Adrenal gland (tissue), 5 donors: ENCODE measurements around the gene CUL4A.
"Not testable (repeated sequence)": the region's sequence is repeated elsewhere in the genome, so short reads cannot be mapped to it uniquely, and the experiment has no call there.

Source experiments
- POLR2A ChIP-seq, 2 donors: fragments of 450-650 bp; IDR thresholded peaks; one replicate each; pipeline ENCODE4 v1.6.1; 2017; ENCODE audit warnings: antibody characterized with exemption in 2 of 2, mild to moderate bottlenecking in 2 of 2, moderate library complexity in 1 of 2
- TF ChIP-seq, protein P1 (sequence below), 6 experiments: fragments of 450-650 bp in 4 of 6; fragments of 200-600 bp in 2 of 6; sonication (generic) in 1 of 6; IDR thresholded peaks; 1 replicate in 5 of 6; 2 replicates in 1 of 6; pipeline versions ENCODE4 v1.5.1 to v1.8.0; 2016 to 2021; ENCODE audit warnings: antibody characterized with exemption in 6 of 6, mild to moderate bottlenecking in 2 of 6, moderate library complexity in 1 of 6
- donor health status: DM: no; HTN: no; CAD: no.

- TF ChIP-seq, protein P1, sequence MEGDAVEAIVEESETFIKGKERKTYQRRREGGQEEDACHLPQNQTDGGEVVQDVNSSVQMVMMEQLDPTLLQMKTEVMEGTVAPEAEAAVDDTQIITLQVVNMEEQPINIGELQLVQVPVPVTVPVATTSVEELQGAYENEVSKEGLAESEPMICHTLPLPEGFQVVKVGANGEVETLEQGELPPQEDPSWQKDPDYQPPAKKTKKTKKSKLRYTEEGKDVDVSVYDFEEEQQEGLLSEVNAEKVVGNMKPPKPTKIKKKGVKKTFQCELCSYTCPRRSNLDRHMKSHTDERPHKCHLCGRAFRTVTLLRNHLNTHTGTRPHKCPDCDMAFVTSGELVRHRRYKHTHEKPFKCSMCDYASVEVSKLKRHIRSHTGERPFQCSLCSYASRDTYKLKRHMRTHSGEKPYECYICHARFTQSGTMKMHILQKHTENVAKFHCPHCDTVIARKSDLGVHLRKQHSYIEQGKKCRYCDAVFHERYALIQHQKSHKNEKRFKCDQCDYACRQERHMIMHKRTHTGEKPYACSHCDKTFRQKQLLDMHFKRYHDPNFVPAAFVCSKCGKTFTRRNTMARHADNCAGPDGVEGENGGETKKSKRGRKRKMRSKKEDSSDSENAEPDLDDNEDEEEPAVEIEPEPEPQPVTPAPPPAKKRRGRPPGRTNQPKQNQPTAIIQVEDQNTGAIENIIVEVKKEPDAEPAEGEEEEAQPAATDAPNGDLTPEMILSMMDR (IDR thresholded peaks at IDR 0.05), result not testable (repeated sequence)
- not testable (repeated sequence) for TF ChIP-seq POLR2A (IDR thresholded peaks at IDR 0.05)
Measured at GRCh38 chr13:113263016-113263415, 53.6 kb downstream of the CUL4A start.
